KOPT-K1 (cell line): ENCODE results near the gene PAOX.

Experiments used
- H3K27ac ChIP-seq: fragments of 200-600 bp; sonication (generic); 2 replicates; pipeline ENCODE4 v1.5.1; 2016; ENCODE audit warnings: antibody characterized with exemption, mild to moderate bottlenecking, low read depth, low read length; ENCODE audit not compliant: poor library complexity, severe bottlenecking
- H3K36me3 ChIP-seq: fragments of 200-600 bp; sonication (generic); 2 replicates; pipeline ENCODE4 v1.5.1; 2017; ENCODE audit warnings: antibody characterized with exemption, mild to moderate bottlenecking, low read length, moderate library complexity; ENCODE audit not compliant: insufficient read depth
- H3K9me3 ChIP-seq: fragments of 200-600 bp; sonication (generic); 2 replicates; pipeline ENCODE4 v1.5.1; 2017; ENCODE audit warnings: antibody characterized with exemption, low read length, mild to moderate bottlenecking; ENCODE audit not compliant: insufficient read depth, poor library complexity, severe bottlenecking

PAOX gene

GRCh38 chr10:133439517-133440461 lies 60.7 kb downstream of the PAOX start:
- H3K9me3 ChIP-seq, result peaks cover 4% of the 10 kb centered on the region
- H3K27ac ChIP-seq, result no peak overlapping the region
- no peaks in the 10 kb centered on the region for H3K36me3 ChIP-seq

DNA sequence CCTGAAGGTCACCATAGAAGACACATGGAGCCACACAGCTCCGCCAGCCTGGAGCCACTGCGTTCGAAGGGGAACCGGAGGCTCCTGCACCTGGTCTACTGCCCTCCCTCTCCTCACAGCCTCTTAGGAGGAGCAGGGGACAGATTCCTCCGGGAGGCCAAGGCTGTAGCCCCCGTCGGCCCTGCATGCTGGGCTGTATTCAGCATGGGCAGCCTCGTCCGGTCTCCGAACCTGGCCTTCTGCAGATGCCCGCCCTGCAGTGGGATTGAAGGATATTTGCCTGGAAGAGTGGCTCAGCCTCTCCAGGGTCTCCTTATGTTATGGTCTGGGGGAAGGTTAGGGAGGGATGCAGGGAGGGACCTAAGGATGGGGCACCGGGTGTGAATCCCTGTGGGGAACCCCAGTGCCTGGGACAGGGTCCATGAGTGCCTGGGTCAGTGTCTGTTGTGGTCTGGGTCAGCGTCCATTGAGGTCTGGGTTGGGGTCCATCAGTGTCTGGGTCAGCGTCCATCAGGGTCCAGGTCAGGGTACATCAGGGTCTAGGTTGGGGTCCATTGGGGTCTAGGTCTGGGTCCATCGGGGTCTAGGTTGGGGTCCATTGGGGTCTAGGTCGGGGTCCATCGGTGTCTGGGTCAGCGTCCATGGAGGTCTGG lies 61.7 kb downstream of the PAOX start:
- no peaks in the 10 kb centered on the region for H3K36me3 ChIP-seq
- peaks cover 13% of the 10 kb centered on the region for H3K9me3 ChIP-seq
- no peak overlapping the region for H3K27ac ChIP-seq
